Umbilical cord (tissue), 2 donors: Measurements from ENCODE around the gene FIGN. TPM values are rescaled to one million over a fixed set of nuclear protein-coding genes. Genes with fewer than 3 reads are reported as not detected.

ENCODE experiments used
- DNase-seq: peaks from one replicate; pipeline ENCODE4 v3.0.0-alpha.2; 2015; ENCODE audit warnings: low spot score
- total RNA-seq: library from RNA; depleted of rRNA; stranded (reverse); fragments of >200 nt; gene quantifications from one replicate; pipeline ENCODE4 v1.2.3, GENCODE V29; 2014; ENCODE audit warnings: low replicate concordance; ENCODE audit not compliant: insufficient read depth

FIGN gene
- total RNA-seq, 1 donor from 2014 or later, result 2.9 TPM

GRCh38 chr2:163736433-163737189 is 803 bp upstream of the FIGN start:
- DNase-seq, result no peak

GRCh38 chr2:163734881-163735684 is 725 bp downstream of the FIGN start:
- DNase-seq, result peak; percentile 30

GRCh38 chr2:163734401-163734800 is 1.4 kb downstream of the FIGN start:
- no peak for DNase-seq

- DNase-seq, result no peak
Measured at GRCh38 chr2:163733956-163734355, 1.9 kb downstream of the FIGN start.

GRCh38 chr2:163733301-163733938 is 2.4 kb downstream of the FIGN start:
- DNase-seq, result peak; percentile 32

GRCh38 chr2:163732727-163733126 is 3.1 kb downstream of the FIGN start:
- DNase-seq, result no peak

GRCh38 chr2:163731735-163732134 is 4.1 kb downstream of the FIGN start:
- no peak for DNase-seq

GRCh38 chr2:163730556-163730955 is 5.3 kb downstream of the FIGN start:
- no peak for DNase-seq

- DNase-seq, result no peak
Measured at GRCh38 chr2:163729636-163730273, 6.1 kb downstream of the FIGN start.

- DNase-seq, result no peak
Measured at GRCh38 chr2:163723881-163724280, 11.9 kb downstream of the FIGN start.

- no peak for DNase-seq
Measured at GRCh38 chr2:163723348-163723747, 12.5 kb downstream of the FIGN start.

- no peak for DNase-seq
Measured at GRCh38 chr2:163719331-163719730, 16.5 kb downstream of the FIGN start.

GRCh38 chr2:163717993-163718680 is 17.7 kb downstream of the FIGN start:
- DNase-seq, result peak; percentile 19

GRCh38 chr2:163717515-163717914 is 18.3 kb downstream of the FIGN start:
- no peak for DNase-seq

GRCh38 chr2:163716101-163716500 is 19.7 kb downstream of the FIGN start:
- no peak for DNase-seq

GRCh38 chr2:163715668-163716067 is 20.1 kb downstream of the FIGN start:
- no peak for DNase-seq

GRCh38 chr2:163715199-163715598 is 20.6 kb downstream of the FIGN start:
- DNase-seq, result no peak

- DNase-seq, result peak; percentile 13
Measured at GRCh38 chr2:163713534-163714311, 22.1 kb downstream of the FIGN start.

- DNase-seq, result no peak
Measured at GRCh38 chr2:163711699-163712098, 24.1 kb downstream of the FIGN start.

- no peak for DNase-seq
Measured at GRCh38 chr2:163711258-163711657, 24.6 kb downstream of the FIGN start.

GRCh38 chr2:163709270-163709669 is 26.5 kb downstream of the FIGN start:
- no peak for DNase-seq
